RPMI8226 (cell line): Measurements from ENCODE around the gene KRT32.
"Not testable (repeated sequence)": the region's sequence is repeated elsewhere in the genome, so short reads cannot be mapped to it uniquely, and the experiment has no call there.

Experiments
- DNase-seq: peaks from one replicate; pipeline ENCODE4 v3.0.0-alpha.2; 2015

Gene KRT32

DNA sequence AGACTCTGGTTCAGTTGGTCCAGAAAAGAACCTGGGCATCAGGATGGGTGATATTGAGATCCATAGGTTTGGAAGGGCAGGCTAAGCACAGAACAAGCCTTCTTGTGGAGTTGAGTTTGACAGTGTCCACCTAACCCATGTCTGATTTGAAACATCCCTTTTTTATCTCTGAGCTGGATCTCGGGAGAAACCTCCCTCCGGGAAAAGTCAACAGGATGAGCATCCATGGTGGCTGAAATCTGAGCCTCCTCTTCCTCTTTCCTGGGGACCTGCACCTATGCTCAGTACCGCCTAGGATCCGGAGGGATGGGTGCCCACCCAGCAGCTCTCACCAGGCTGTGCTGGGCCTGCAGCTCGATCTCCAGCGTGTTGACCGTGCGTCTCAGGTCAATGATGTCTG, 3.4 kb downstream of the KRT32 start:
- no peak for DNase-seq

DNA sequence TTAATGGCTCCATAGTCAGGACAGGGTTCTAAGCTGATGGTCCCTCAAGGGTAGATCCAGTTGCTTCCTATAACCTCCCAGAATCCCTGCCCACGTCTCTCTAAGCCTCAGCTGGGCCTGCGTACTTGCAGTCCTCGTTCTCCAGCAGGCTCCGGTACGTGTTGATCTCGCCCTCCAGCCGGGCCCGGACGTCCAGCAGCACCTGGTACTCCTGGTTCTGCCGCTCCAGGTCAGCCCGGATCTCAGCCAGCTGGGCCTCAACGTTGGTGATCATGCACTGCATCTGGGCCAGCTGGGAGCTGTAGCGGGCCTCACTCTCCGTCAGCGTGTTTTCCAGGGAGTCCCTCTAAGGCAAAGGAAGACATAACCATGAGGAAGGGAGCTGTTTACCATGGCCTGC, 4.5 kb downstream of the KRT32 start:
- no peak for DNase-seq

DNA sequence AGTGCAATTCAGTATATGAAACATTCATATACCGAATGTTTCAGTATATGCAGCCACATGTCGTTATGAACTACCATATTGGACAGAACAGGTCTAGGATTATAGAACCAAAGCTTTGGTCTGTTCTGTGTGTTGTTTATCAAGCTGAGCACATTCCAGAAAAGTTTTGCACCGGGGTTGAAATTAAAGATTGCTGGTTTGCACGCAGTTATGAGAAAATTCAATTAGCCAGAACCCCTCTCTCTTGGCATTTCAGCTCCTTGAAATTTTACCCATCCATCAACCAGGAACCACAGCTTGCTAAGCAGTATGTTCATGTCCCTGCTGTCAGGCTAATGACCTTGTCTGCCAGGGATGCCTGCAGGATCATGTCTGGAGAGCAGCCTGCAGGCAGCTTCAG, 9.5 kb downstream of the KRT32 start:
- DNase-seq = no peak

DNA sequence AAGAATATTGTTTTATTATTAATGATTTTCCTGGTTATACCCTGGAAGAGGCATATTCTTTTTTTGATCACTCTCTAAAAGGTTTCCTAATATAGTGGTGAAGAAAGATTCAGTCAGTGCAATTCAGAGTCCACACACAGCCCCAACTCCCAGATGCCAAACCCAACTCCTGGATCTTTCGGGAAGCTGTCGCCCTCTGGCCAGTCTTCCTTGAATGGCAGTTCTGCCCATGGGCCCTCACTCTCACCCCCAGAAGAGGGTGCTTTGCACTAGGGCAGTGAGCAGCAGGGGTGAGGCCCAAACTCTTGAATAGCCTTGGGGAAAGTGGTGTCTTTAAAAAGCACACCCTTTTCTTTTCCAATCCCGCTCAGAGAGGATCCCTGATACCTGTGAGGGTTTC, 11.0 kb downstream of the KRT32 start:
- DNase-seq = no peak

DNA sequence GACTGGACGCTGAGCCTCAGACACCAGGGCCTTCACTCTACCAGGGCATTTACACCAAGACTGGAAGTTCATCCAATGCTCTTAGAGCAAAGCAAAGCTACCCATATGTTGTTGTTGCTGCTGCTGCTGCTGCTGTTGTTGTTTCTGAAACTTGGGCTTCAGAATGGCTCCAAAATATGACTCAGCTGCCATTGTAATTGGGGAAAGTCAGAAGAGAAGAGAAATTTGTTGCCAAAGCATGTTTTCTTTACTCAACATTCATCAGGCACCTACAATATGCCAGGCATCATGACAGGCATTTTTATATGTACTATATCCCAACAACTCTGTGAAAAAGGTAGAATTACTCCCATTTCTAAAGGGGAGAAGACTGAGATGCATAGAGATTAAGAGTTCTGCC, 11.9 kb downstream of the KRT32 start:
- DNase-seq = no peak

DNA sequence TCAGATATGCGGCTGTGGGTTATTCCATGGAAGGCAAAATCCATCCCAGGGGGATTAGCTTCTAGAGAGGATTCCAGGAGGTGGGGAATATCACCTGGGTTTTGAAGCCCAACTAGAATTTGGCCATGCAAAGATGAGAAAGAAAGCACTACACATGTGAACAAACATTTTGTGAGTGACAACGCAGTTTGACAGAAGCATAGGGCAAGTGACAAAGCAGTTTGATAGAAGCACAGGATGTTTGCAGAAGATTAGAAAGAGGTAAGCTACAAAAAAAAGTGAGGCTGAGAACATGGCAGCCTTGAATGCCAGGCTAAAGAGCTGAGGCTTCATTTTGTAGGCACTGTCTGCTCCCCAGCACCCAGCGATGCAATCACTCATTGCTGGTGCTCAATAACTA, 14.1 kb downstream of the KRT32 start:
- DNase-seq = no peak

DNA sequence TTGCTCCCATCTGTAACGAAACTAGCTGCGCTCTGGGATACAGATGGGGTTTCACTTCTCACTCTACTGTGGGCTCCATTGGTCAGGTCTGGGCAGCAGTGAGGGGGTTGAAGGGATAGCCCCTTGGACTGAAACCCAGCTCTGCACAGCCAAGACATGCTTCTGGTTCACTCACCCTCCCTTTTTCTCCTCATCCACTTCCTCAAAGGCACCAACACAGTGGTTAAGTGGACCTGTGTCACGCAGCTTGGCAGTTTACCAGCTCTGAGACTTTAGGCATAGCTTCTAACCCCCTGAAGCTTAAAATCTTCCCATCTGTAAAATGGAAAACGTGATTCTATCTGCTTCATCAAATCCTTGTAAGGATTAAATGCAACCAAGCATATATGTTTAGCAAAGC, 14.9 kb downstream of the KRT32 start:
- DNase-seq = peak; percentile 43

DNA sequence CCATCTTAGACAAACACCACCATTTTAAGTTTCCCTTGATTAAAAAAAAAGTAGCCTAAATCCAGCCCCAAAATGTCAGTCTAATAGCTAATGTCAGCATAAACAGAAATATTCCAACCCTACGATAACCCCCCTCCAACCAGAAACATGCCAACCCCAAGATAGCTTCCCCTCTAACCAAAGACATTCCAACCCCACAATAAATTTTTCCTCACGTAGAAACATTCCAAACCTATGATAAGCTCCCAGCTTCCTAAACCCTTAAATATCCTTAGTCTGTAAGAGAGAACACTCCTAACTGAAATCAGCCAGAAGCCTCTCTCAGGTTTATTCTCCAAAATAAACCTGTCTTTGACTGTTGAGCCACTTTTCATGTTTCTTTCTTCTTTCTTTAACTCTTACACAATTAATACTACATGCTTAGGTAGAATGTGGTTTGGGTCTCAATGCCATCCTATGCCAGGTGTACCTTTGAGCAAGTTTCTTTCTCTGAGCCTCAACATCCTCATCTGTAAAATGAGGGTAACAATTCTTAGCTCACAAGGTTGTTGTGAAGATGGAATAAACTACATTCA, 15.9 kb downstream of the KRT32 start:
- DNase-seq = no peak

DNA sequence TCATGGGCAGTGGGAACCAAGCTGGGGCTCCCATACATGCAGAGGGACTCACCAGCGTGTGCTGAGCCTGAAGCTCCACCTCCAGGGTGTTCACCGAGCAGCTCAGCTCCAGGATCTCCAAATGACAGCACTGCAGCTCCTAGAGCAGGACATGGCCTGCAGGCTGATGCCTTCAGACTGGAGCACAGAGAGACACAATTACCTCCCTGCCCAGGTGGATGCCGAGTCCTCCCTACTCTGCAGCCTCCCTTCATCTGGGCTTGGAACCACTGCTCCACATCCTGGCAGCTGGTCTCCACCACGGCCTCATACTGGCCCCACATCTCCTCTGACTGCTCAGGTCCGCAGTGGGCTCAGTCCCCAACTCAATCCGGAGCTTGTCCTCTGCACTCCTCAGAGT, 18.2 kb downstream of the KRT32 start:
- no peak for DNase-seq

DNA sequence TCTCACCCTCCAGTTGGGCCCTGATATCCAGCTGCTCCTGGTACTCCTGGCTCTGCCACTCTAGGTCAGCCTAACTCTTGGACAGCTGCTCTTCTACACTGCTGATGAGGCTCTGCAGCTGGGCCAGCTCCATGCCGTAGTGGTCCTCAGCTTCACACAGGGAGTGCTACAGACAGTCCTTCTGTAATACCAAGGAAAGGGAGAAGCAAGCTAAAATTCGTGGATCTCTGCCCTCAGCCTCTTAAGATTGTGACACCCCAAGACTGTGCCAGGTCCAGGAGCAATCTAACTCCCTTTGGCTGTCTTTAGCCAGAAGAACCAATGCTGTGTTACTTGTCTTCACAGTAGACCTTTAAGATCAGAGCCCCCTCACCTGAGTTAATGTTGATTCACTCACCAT, 18.7 kb downstream of the KRT32 start:
- DNase-seq = no peak

DNA sequence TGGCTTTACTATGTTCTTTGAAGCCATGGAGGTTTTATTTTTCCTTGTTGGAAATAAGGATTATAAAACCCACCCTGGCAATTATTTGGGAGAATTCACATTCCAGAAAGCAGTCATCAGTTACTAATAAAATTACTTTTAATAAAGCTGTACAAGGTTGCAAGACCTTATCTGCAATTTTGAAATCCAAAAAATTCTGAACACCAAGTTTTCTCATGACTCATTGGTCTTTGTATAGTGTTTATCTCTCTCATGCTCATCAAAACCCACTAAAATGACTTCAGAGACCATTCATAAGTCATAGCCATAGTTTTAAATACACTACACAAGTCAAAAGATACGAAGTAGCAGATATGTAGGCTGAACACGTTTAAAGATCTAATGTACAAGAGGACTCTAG, 20.4 kb downstream of the KRT32 start:
- DNase-seq = no peak

DNA sequence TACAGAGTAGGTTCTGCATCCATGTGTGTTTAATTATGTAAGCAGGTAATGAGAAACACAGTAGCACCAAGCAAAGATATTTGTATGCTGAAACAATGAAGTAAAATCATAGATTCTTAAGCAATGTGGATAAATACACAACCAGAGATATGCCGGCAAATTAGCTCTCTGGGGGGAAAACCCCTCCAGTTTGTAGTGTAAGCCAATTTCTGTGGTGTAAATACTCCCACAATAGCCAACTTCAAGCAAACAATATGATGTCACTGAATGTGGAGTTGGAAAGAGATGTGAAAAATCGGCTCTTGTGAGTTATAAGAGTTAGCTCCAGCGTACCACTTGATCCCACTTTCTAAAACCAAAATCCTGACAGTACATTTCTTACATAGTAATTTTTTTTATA, 22.5 kb downstream of the KRT32 start:
- no peak for DNase-seq

DNA sequence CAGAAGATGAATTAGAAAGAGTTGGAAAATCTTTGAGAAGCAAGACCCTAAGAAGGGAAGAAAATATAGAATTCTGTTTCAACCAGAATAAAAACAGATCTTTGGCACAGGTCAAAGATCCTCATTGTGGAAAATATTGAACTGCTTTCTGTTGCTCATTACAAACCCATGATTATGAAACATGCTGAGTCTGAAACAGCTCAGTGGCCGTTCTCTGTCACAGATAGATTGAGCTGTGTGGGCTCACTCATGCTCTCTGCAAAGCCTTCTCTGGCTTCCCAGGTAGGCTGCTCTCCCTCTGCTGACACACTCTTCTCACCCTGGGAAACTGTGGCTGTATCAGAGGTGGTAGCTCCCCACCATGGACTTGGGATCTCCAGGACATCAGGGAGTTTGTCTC, 23.0 kb downstream of the KRT32 start:
- DNase-seq = no peak

DNA sequence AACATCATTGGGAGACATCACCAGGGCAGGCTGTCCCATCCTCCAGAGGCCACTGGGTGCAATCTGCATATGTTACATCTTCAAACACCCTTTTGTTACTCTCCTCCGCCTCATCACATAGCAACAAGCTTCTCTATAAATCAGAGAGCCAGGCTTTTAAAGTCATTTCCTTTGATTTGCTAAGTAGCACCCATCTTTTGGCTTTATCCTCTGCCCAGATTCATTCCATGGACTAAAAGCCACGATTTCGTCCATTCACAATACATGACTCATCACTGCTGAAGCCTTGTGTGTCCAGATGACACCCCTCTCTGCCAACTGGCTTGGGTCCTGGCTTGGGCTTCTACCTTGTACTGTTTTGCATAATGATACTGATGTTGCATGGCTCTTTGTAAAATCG, 24.4 kb downstream of the KRT32 start:
- no peak for DNase-seq

DNA sequence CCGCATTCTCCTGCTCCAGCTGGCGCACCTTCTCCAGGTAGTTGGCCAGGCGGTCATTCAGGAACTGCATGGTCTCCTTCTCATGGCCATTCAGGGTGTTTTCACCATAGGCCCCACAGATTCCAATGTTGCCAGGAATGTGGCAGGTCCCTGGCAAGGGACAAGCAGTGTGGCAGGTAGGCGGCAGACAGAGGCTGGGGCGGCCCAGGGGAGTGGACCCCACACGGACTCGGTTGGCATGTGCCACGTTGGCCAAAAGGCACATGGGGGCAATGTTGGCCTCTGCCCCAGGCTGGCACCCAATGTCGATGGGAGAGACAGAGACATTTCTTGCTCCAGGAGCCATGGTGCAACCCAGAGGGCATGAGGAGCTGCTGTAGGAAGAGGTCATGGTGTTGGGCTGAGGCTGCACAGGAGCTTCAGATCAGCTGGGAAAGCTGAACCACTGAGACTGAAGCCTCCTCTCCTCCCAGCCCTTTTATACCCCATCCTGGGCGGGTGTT, 26.6 kb downstream of the KRT32 start, which contains the start of gene KRT38:
TSS of gene KRT38 (minus strand) at position 453 of the 503 bp plus-strand sequence. CDS start at position 391, 62 bp downstream.
- no peak for DNase-seq

DNA sequence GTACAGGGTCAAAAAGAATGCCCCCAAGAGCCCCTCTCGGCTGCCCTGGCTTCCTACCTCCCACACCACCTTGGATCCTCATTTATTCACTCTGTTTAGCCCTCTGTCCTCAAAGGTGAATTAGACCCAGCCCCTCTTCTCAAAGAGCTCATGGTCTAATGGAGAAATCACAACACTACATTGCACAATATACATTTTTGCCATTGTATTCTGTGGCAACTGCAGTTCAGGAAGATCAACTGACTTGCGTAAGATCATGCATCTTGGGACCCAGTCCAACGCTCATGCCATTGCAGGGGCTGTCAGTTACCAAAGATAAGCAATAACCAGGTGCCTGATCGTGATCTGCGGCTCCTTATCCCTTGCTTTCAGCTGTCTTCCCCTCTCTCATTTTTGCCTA, 27.8 kb downstream of the KRT32 start:
- no peak for DNase-seq

DNA sequence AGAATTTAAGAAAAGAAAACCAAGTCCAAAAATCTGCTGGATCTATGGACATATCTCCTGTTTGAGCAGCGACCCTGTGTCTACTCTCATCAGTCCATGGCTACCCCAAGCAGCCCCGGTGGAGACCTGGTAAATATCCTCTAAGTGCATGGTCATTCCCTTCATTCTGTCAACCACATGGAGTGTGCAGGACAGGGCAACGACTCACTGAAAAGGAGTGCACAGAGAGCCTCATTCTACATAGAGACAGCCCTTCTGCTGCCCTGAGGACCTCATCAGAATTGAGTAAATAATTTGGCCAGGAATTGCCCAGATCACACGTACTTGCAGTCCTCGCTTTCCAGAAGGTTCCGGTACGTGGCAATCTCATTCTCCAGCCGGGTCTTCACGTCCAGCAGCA, 29.4 kb downstream of the KRT32 start:
- DNase-seq = no peak

DNA sequence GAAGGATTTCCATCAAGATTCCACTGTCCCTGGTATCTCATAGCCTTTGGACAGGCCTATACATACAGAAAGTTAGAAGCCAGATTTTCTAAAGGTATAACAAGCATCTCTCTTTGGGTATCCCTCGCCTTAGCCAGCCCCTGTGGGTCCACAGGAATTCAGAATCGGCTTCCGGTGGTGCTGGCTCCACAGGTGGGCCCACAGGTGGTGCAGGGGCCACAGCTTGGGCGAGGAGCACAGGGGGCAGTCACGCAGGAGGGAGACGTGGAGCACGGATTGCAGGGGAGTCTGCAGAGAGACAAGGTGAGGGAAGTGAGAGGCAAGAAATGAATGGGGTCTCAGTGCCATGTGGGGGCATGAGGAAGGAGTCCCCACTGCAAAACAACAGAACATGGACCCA, 29.9 kb downstream of the KRT32 start:
- DNase-seq = no peak

DNA sequence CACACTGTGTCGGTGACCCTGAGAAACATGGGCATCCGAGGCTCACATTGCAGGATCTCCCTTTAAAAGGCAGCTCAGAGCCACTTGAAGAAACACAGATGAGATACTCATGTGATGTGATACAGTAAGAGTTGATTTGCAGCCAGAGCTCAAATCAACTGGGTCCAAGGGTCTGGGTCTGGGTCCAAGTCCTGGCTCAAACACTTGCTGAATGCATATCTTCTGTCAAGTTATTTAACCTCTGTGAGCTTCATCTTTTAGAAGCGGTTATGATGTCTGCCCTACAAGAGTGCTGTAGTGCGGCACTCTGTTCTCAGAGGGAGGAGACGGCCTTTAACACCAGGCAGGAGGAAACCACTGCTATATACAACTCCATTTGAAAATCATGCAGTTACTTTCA, 32.8 kb downstream of the KRT32 start:
- DNase-seq = no peak

DNA sequence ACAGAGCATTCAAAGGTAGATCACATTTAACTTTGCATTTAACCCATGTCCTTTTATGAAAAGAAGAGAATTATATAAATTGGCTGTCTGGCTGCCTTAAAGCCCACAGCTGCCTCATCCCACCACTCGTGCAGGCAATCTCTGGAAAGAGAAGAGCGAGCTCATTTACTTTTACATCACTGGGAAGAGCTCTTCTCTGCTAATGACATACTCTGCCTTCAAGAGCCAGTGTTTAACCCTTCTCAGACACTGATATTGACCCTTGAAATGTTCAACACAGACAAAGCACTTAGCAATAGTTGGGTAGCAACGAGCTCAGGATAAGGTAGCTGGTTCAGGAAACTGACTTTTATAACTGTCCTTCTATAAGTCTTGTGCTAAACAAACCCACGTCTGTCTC, 33.2 kb downstream of the KRT32 start:
- DNase-seq = no peak

DNA sequence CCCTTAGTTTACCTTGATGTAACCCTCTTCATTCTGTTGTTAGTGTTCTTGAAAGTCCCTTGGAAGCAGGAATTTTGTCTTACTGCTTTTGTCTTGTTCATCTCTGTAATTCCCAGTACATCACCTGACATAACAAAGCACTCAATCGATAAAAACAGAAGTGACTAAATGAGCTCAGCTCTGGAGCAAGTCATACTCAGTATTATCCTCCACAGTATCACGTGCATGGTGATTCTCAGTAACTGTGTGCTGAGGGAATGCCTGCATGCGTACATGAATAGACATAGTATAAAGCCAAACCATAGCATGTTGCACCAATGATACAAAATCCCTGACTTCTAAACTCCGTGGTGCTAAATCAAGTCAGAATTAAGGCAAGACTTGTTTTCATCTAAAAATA, 33.6 kb downstream of the KRT32 start:
- no peak for DNase-seq

DNA sequence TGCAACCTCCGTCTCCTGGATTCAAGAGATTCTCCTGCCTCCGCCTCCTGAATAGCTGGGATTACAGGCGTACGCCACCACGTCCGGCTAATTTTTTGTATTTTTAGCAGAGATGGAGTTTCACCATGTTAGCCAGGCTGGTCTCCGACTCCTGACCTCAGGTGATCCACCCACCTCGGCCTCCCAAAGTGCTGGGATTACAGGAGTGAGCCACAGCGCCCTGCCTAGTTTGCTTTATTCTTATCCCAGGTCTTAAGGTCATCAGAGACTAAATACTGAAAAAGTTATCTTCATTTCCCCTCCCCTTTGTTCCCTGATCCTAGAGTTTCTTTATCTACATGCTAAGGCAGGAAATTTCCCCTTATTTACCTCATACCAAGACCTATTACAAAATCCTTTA, 36.8 kb downstream of the KRT32 start:
- DNase-seq = not testable (repeated sequence)

DNA sequence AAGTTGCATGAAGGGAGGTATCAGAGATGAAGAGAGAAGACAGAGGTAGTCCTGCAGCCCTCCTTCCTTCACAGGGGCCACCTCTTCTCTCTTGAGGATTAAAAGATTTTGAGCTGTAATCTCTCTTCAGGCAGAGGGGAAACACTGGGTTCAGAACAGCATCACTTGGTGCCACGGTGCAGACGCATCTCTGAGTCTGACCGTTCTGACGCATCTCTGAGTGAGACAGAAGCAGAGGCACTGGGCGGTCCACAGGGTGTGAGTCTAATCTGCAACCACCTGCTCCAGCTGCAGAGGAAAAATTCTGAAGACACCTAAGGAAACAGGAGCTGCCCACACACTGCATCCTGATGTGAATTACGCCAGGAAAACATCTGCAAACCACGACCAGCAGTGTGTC, 37.5 kb downstream of the KRT32 start:
- no peak for DNase-seq

DNA sequence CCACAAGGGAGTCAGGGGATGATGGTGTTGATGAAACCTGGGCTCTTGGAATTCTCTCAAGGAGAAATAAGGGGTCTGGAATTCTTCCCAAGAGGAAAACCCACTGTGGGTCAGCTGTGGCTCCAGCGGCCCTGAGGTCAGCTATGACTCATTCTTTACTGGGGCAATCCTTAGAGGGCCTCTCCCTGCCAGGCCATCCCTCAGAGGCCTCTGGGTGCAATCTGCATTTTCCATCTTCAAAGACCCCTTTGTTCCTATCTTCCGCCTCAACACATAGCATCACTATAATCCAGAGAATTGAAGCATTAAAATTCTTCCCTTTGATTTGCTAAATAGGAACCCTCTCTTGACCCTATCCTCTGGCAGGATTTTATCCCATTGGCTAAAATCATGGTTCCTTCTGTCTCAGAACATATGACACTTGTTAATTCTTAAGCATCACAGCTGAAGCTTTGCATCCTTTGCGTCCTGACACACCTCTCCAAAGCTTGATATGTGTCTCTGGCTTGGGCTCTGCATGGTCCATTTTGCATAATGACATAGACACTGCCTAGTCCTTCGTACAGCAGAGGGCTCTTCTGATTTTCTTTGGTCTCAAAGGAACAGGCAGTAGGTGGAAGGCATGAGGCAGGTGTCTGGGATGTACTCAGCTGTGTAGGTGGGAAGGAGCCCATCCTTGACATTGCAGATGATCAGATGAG, 38.4 kb downstream of the KRT32 start:
- no peak for DNase-seq

DNA sequence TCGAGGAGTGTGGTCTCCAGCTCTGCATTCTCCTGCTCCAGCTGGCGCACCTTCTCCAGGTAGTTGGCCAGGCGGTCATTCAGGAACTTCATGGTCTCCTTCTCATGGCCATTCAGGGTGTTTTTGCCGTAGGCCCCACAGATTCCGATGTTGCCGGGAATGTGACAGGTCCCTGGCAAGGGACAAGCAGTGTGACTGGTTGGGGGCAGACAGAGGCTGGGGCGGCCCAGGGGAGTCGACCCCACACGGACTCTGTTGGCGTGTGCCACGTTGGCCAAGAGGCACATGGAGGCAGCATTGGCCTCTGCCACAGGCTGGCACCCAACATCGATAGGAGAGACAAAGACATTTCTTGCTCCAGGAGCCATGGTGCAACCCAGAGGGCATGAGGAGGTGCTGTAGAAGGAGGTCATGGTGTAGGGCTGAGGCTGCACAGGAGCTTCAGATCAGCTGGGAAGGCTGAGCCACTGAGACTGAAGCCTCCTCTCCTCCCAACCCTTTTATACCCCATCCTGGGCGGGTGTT, 43.0 kb downstream of the KRT32 start, which contains the start of gene KRT37:
TSS of gene KRT37 (minus strand) at position 475 of the 525 bp plus-strand sequence. CDS start at position 413, 62 bp downstream.
- DNase-seq = no peak
